Liver (tissue), 9 donors: ENCODE results near the gene FAM83C. TPM values are rescaled to one million over a fixed set of nuclear protein-coding genes. Genes with fewer than 3 reads are reported as not detected.

Experiments used
- DNase-seq: peaks from one replicate; pipeline ENCODE4 v3.0.0-alpha.2; 2017; ENCODE audit warnings: low spot score
- H3K27ac ChIP-seq, 2 donors: one replicate each; pipeline ENCODE4 v1.7.0; 2013; ENCODE audit warnings: inconsistent platforms in 2 of 2, low read length in 2 of 2, control low read depth in 1 of 2, low read depth in 1 of 2, mild to moderate bottlenecking in 1 of 2
- H3K27me3 ChIP-seq, 4 donors: one replicate each; pipeline versions ENCODE4 v1.6.1 to v1.7.0; 2013; ENCODE audit warnings: low read length in 3 of 4, inconsistent platforms in 1 of 4, mild to moderate bottlenecking in 1 of 4, moderate library complexity in 1 of 4; ENCODE audit not compliant: control insufficient read depth in 4 of 4, insufficient read depth in 4 of 4
- H3K36me3 ChIP-seq, 4 donors: one replicate each; pipeline versions ENCODE4 v1.6.1 to v1.7.0; 2013; ENCODE audit warnings: low read length in 3 of 4, mild to moderate bottlenecking in 3 of 4, low read depth in 1 of 4, moderate library complexity in 1 of 4; ENCODE audit not compliant: control insufficient read depth in 4 of 4, insufficient read depth in 3 of 4
- H3K4me1 ChIP-seq, 4 donors: one replicate each; pipeline versions ENCODE4 v1.6.1 to v1.7.0; 2013; ENCODE audit warnings: low read length in 3 of 4, mild to moderate bottlenecking in 3 of 4, moderate library complexity in 1 of 4; ENCODE audit not compliant: control insufficient read depth in 4 of 4, insufficient read depth in 4 of 4
- H3K4me3 ChIP-seq, 3 donors: one replicate each; pipeline versions ENCODE4 v1.6.1 to v1.7.0; 2013; ENCODE audit warnings: low read length in 3 of 3, control low read depth in 1 of 3, low read depth in 1 of 3, mild to moderate bottlenecking in 1 of 3
- H3K9ac ChIP-seq, 2 donors: one replicate each; pipeline ENCODE4 v1.7.0; 2013; ENCODE audit warnings: low read length in 2 of 2, mild to moderate bottlenecking in 2 of 2, moderate library complexity in 2 of 2, control low read depth in 1 of 2, low read depth in 1 of 2
- H3K9me3 ChIP-seq, 4 donors: one replicate each; pipeline versions ENCODE4 v1.6.1 to v1.7.0; 2013; ENCODE audit warnings: low read length in 3 of 4; ENCODE audit not compliant: control insufficient read depth in 4 of 4
- CTCF ChIP-seq: fragments of 150-350 bp; IDR thresholded peaks from 2 replicates; pipeline ENCODE4 v1.5.1; 2017; ENCODE audit warnings: improper control_type of control experiment, low read depth, low read length; ENCODE audit not compliant: missing input control
- EGR1 ChIP-seq, 2 donors: IDR thresholded peaks; 2 replicates each; pipeline ENCODE4 v1.6.1; 2016 to 2018; ENCODE audit warnings: antibody characterized with exemption in 2 of 2, low read depth in 2 of 2
- FOXA1 ChIP-seq: IDR thresholded peaks from 2 replicates; pipeline ENCODE4 v1.6.1; 2016; ENCODE audit warnings: antibody characterized with exemption
- FOXA2 ChIP-seq: IDR thresholded peaks from 2 replicates; pipeline ENCODE4 v1.6.1; 2016; ENCODE audit warnings: antibody characterized with exemption
- GABPA ChIP-seq, 2 donors: IDR thresholded peaks in 1 of 2; conservative IDR thresholded peaks in 1 of 2; 2 replicates each; pipeline ENCODE4 v1.6.1; 2016; ENCODE audit warnings: antibody characterized with exemption in 2 of 2, mild to moderate bottlenecking in 1 of 2, moderate library complexity in 1 of 2
- HNF4A ChIP-seq, 2 donors: conservative IDR thresholded peaks; 2 replicates each; pipeline ENCODE4 v1.6.1; 2016; ENCODE audit warnings: antibody characterized with exemption in 2 of 2, mild to moderate bottlenecking in 2 of 2
- HNF4G ChIP-seq: IDR thresholded peaks from 2 replicates; pipeline ENCODE4 v1.6.1; 2016; ENCODE audit warnings: antibody characterized with exemption
- JUND ChIP-seq, 2 donors: IDR thresholded peaks; 2 replicates each; pipeline ENCODE4 v1.6.1; 2016; ENCODE audit warnings: antibody characterized with exemption in 2 of 2
- NR2F2 ChIP-seq: IDR thresholded peaks from 2 replicates; pipeline ENCODE4 v1.6.1; 2016; ENCODE audit warnings: antibody characterized with exemption
- RAD21 ChIP-seq, 2 donors: IDR thresholded peaks; 2 replicates each; pipeline ENCODE4 v1.6.1; 2016; ENCODE audit warnings: antibody characterized with exemption in 2 of 2, mild to moderate bottlenecking in 2 of 2
- REST ChIP-seq: IDR thresholded peaks from 2 replicates; pipeline ENCODE4 v1.6.1; 2016; ENCODE audit warnings: antibody characterized with exemption, mild to moderate bottlenecking
- RXRA ChIP-seq, 2 donors: IDR thresholded peaks; 2 replicates each; pipeline ENCODE4 v1.6.1; 2017 to 2018; ENCODE audit warnings: antibody characterized with exemption in 2 of 2, mild to moderate bottlenecking in 1 of 2
- SP1 ChIP-seq: IDR thresholded peaks from 2 replicates; pipeline ENCODE4 v1.6.1; 2018; ENCODE audit warnings: antibody characterized with exemption, mild to moderate bottlenecking
- TAF1 ChIP-seq: conservative IDR thresholded peaks from 2 replicates; pipeline ENCODE4 v1.6.1; 2016; ENCODE audit warnings: antibody characterized with exemption, mild to moderate bottlenecking
- YY1 ChIP-seq: IDR thresholded peaks from 2 replicates; pipeline ENCODE4 v1.6.1; 2016; ENCODE audit warnings: antibody characterized with exemption, mild to moderate bottlenecking
- ZBTB33 ChIP-seq: IDR thresholded peaks from 2 replicates; pipeline ENCODE4 v1.6.1; 2016; ENCODE audit warnings: antibody characterized with exemption
- WGBS: extraction: QIAGEN DNeasy Blood & Tissue Kit; methylation state at CpG from one replicate; pipeline ENCODE4 v1.1.7; 2013; 5-methylcytosine and 5-hydroxymethylcytosine counted together
- polyA plus RNA-seq, 2 donors: library from polyadenylated mRNA; stranded (reverse) in 1 of 2; unstranded in 1 of 2; fragments of 200-250 nt in 1 of 2; fragments of >200 nt in 1 of 2; fragmentation: Nextera tagmentation in 1 of 2; extraction: Ambion mirVana in 1 of 2; gene quantifications; one replicate each; pipeline versions ENCODE4 v1.2.1 to v1.2.3, GENCODE V29; 2013 to 2015
- total RNA-seq, 2 donors: library from RNA; depleted of rRNA; stranded (reverse); fragments of >200 nt; gene quantifications; one replicate each; pipeline ENCODE4 v1.2.3, GENCODE V29; 2014
- TF ChIP-seq, protein P1 (sequence below): IDR thresholded peaks from 2 replicates; pipeline ENCODE4 v1.6.1; 2016; ENCODE audit warnings: antibody characterized with exemption
- TF ChIP-seq, protein P2 (sequence below): IDR thresholded peaks from 2 replicates; pipeline ENCODE4 v1.6.1; 2016; ENCODE audit warnings: antibody characterized with exemption
- donor health status: healthy.
- donor health status: healthy.
- donor health status: healthy.
- donor health status: healthy.
- donor health status: healthy.

The FAM83C gene
- total and polyA plus RNA-seq, 4 donors, result 0.05 TPM; not detected in 3

DNA sequence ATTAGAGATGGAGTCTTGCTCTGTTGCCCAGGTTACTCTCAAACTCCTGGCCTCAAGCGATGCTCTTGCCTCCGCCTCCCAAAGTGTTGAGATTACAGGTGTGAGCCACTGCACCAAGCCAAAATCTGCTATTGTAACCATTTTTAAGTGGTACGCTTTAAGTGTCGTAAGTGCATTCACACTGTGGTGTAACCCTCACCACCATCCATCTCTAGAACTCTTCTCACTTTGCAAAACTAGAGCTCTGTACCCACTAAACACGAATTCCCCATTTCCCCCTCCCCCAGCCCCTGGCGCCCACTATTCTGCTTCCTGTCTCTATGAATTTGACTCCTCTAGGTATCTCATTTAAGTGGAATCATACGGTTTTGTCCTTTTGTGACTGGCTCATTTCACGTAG, 2.8 kb upstream of the FAM83C start:
- no peak overlapping the region for H3K27ac ChIP-seq
- H3K4me3 ChIP-seq, result no peak overlapping the region
- no peak for DNase-seq
- H3K36me3 ChIP-seq, result no peaks in the 10 kb centered on the region
- no peak for TF ChIP-seq EGR1 (IDR thresholded peaks at IDR 0.05; ENCODE audit: low read depth in 2 of 2)
- no peak for TF ChIP-seq HNF4G
- TF ChIP-seq, protein P1, sequence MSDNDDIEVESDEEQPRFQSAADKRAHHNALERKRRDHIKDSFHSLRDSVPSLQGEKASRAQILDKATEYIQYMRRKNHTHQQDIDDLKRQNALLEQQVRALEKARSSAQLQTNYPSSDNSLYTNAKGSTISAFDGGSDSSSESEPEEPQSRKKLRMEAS, result no peak
- no peak for TF ChIP-seq RAD21 (IDR thresholded peaks at IDR 0.05)
- TF ChIP-seq ZBTB33, result no peak
- no peak for TF ChIP-seq TAF1
- TF ChIP-seq SP1, result no peak
- no peak for TF ChIP-seq GABPA (IDR thresholded peaks at IDR 0.05 in 1 of 2, conservative IDR thresholded peaks at IDR 0.05 in 1 of 2)
- no peak for TF ChIP-seq HNF4A (conservative IDR thresholded peaks at IDR 0.05)
- no peak for TF ChIP-seq REST
- no peak for TF ChIP-seq FOXA2
- no peak for TF ChIP-seq CTCF
- TF ChIP-seq FOXA1, result no peak
- no peak for TF ChIP-seq YY1
- TF ChIP-seq, protein P2, sequence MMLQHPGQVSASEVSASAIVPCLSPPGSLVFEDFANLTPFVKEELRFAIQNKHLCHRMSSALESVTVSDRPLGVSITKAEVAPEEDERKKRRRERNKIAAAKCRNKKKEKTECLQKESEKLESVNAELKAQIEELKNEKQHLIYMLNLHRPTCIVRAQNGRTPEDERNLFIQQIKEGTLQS, result no peak
- no peak for TF ChIP-seq RXRA (IDR thresholded peaks at IDR 0.05)
- no peak for TF ChIP-seq NR2F2
- no peak overlapping the region for H3K9ac ChIP-seq
- H3K9me3 ChIP-seq, result no peaks in the 10 kb centered on the region
- no peaks in the 10 kb centered on the region for H3K4me1 ChIP-seq
- H3K27me3 ChIP-seq, result no peaks in the 10 kb centered on the region
- WGBS, result 85% methylated on average over 8 of the region's 8 CpGs

DNA sequence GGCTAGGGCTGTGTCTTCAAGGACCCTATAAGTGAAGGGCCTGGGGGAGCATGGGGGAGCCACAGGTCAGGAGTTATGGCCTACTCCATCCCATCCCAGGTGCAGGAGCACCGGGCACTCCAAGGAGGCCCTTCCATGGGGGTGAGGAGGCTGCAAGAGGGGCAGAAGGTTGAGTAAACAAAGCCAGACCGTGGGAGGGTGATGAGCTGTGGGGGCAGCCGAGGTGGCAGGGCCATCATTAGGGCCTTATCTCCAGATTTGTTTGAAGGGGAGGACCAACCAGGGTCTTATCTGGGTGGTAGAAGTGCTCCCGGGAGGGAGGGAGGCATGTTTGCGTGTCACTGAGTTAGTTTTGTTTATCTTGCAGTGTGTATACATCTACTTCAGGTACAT, 2.1 kb upstream of the FAM83C start:
- 65% methylated on average over 5 of the region's 5 CpGs for WGBS
- H3K27me3 ChIP-seq, result no peaks in the 10 kb centered on the region
- TF ChIP-seq HNF4A (conservative IDR thresholded peaks at IDR 0.05), result no peak
- TF ChIP-seq, protein P1, result no peak
- no peak for TF ChIP-seq FOXA1
- TF ChIP-seq JUND (IDR thresholded peaks at IDR 0.05), result no peak
- TF ChIP-seq EGR1 (IDR thresholded peaks at IDR 0.05; ENCODE audit: low read depth in 2 of 2), result no peak
- TF ChIP-seq YY1, result no peak
- TF ChIP-seq FOXA2, result no peak
- no peak for TF ChIP-seq TAF1
- no peak for TF ChIP-seq ZBTB33
- TF ChIP-seq, protein P2, result no peak
- H3K9me3 ChIP-seq, result no peaks in the 10 kb centered on the region
- no peaks in the 10 kb centered on the region for H3K36me3 ChIP-seq
- no peak for DNase-seq
- H3K9ac ChIP-seq, result no peak overlapping the region
- H3K4me3 ChIP-seq, result no peak overlapping the region
- H3K27ac ChIP-seq, result no peak overlapping the region
- H3K4me1 ChIP-seq, result no peaks in the 10 kb centered on the region
